ENCODE results near the gene TRPM6. TPM values are rescaled to one million over a fixed set of nuclear protein-coding genes. Genes with fewer than 3 reads are reported as not detected.

Gene TRPM6
- total RNA-seq, 1 donor from 2014 or later, result 9.1 TPM

- H3K27me3 ChIP-seq, result no peaks in the 10 kb centered on the region
- DNase-seq (ENCODE audit: extremely low spot score in 2 of 2), result no peak
- TF ChIP-seq POLR2A (IDR thresholded peaks at IDR 0.05), result no peak
- TF ChIP-seq POLR2AphosphoS5 (IDR thresholded peaks at IDR 0.05; ENCODE audit: insufficient read depth in 1 of 2, low read depth in 1 of 2), result no peak
- no peak for TF ChIP-seq CTCF (IDR thresholded peaks at IDR 0.05)
- no peaks in the 10 kb centered on the region for H3K36me3 ChIP-seq
- intact Hi-C loops (cut with DNase I), result no loop called here
- H3K27ac ChIP-seq, result no peak overlapping the region
- no peaks in the 10 kb centered on the region for H3K9me3 ChIP-seq
- H3K4me3 ChIP-seq, result no peak overlapping the region
- no peaks in the 10 kb centered on the region for H3K4me1 ChIP-seq
These were observed 40.1 kb downstream of the TRPM6 start for GRCh38 chr9:74847478-74848152.

DNA sequence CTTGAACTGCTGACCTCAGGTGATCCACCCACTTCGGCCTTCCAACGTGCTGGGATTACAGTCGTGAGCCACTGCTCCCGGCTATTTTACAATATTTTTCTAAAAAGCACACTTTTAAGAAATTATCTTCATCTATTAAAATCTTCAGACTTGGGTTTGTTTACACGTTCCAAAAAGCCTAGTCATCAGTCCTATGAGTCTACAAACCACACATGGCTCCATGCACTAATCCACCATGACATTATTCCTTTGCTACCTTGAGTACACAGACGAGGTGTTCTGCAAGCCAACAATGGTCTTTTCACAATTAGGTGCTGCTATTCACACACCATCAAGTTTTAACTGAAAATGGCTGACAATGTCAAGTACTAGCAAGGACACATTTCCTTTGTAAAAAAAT, 41.0 kb downstream of the TRPM6 start:
- TF ChIP-seq POLR2AphosphoS5 (IDR thresholded peaks at IDR 0.05; ENCODE audit: insufficient read depth in 1 of 2, low read depth in 1 of 2) (no peak), CTCF (IDR thresholded peaks at IDR 0.05) (no peak), POLR2A (IDR thresholded peaks at IDR 0.05) (no peak)
- Histone ChIP-seq H3K27ac (no peak overlapping the region), H3K36me3 (no peaks in the 10 kb centered on the region), H3K4me1 (no peaks in the 10 kb centered on the region), H3K9me3 (no peaks in the 10 kb centered on the region), H3K27me3 (no peaks in the 10 kb centered on the region), H3K4me3 (no peak overlapping the region)
- no peak for DNase-seq (ENCODE audit: extremely low spot score in 2 of 2)
- intact Hi-C loops (cut with DNase I), result no loop called here

- intact Hi-C loops (cut with DNase I), result no loop called here
- DNase-seq (ENCODE audit: extremely low spot score in 2 of 2), result no peak
- H3K27me3 ChIP-seq, result no peaks in the 10 kb centered on the region
- no peaks in the 10 kb centered on the region for H3K9me3 ChIP-seq
- no peak overlapping the region for H3K27ac ChIP-seq
- H3K4me1 ChIP-seq, result no peaks in the 10 kb centered on the region
- no peaks in the 10 kb centered on the region for H3K36me3 ChIP-seq
- TF ChIP-seq POLR2AphosphoS5 (IDR thresholded peaks at IDR 0.05; ENCODE audit: insufficient read depth in 1 of 2, low read depth in 1 of 2) (no peak), CTCF (IDR thresholded peaks at IDR 0.05) (no peak), POLR2A (IDR thresholded peaks at IDR 0.05) (no peak)
- H3K4me3 ChIP-seq, result no peak overlapping the region
These were observed 49.4 kb downstream of the TRPM6 start for GRCh38 chr9:74838351-74838750.

- H3K36me3 ChIP-seq, result no peaks in the 10 kb centered on the region
- peak in 1 of 2 donors; percentile 54 for TF ChIP-seq POLR2AphosphoS5 (IDR thresholded peaks at IDR 0.05; ENCODE audit: insufficient read depth in 1 of 2, low read depth in 1 of 2)
- no peak for TF ChIP-seq CTCF (IDR thresholded peaks at IDR 0.05)
- no peak for DNase-seq (ENCODE audit: extremely low spot score in 2 of 2)
- intact Hi-C loops (cut with DNase I), result loop anchor here (1.0 kb wide), 1 partner anchor 19 kb away; no protein-coding TSS in a partner anchor
- H3K4me1 ChIP-seq, result no peaks in the 10 kb centered on the region
- no peaks in the 10 kb centered on the region for H3K27me3 ChIP-seq
- H3K27ac ChIP-seq, result no peak overlapping the region
- H3K9me3 ChIP-seq, result no peaks in the 10 kb centered on the region
- no peak overlapping the region for H3K4me3 ChIP-seq
These were observed 63.1 kb downstream of the TRPM6 start for GRCh38 chr9:74824654-74825053.

- intact Hi-C loops (cut with DNase I), result no loop called here
- DNase-seq (ENCODE audit: extremely low spot score in 2 of 2), result no peak
- Histone ChIP-seq H3K4me1 (no peaks in the 10 kb centered on the region), H3K27me3 (no peaks in the 10 kb centered on the region), H3K36me3 (no peaks in the 10 kb centered on the region), H3K27ac (no peak overlapping the region), H3K4me3 (no peak overlapping the region), H3K9me3 (no peaks in the 10 kb centered on the region)
- TF ChIP-seq CTCF (IDR thresholded peaks at IDR 0.05) (no peak), POLR2A (IDR thresholded peaks at IDR 0.05) (no peak)
These were observed 66.1 kb downstream of the TRPM6 start for GRCh38 chr9:74821636-74822035.

All from vagina (tissue), 2 donors.